Measurements from ENCODE around the gene EID3. TPM values are rescaled to one million over a fixed set of nuclear protein-coding genes. Genes with fewer than 3 reads are reported as not detected.

Gene EID3
- total and polyA plus RNA-seq, 4 donors, result 0.17 to 6.4 (median 1.2) TPM

DNA sequence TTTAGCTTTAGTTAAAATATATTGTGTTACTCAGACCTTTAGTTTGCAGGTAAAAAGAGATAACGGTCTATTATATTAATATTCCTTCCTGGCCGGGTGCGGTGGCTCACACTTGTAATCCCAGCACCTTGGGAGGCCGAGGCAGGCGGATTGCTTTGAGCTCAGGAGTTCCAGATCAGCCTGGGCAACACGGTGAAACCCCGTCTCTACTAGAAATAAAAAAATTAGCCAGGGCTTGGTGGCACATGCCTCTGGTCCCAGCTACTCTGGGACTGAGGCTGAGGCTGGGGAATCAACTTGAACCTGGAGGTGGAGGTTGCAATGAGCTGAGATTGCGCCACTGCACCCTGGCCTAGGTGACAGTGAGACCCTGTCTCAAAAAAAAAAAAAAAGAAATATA lies 13.2 kb upstream of the EID3 start:
- no peak overlapping the region for H3K9ac ChIP-seq (ENCODE audit: low read depth in 1 of 2, low read length in 2 of 2)
- no peaks in the 10 kb centered on the region for H3K27me3 ChIP-seq (ENCODE audit: control insufficient read depth in 4 of 4, insufficient read depth in 4 of 4, low read length in 3 of 4)
- TF ChIP-seq HNF4A (conservative IDR thresholded peaks at IDR 0.05) (no peak), FOXA2 (IDR thresholded peaks at IDR 0.05) (no peak), GABPA (IDR thresholded peaks at IDR 0.05 in 1 of 2, conservative IDR thresholded peaks at IDR 0.05 in 1 of 2) (no peak), RXRA (IDR thresholded peaks at IDR 0.05) (no peak), SP1 (IDR thresholded peaks at IDR 0.05) (no peak), JUND (IDR thresholded peaks at IDR 0.05) (no peak), TAF1 (conservative IDR thresholded peaks at IDR 0.05) (no peak), HNF4G (IDR thresholded peaks at IDR 0.05) (no peak), EGR1 (IDR thresholded peaks at IDR 0.05; ENCODE audit: low read depth in 2 of 2) (no peak), FOXA1 (IDR thresholded peaks at IDR 0.05) (no peak), NR2F2 (IDR thresholded peaks at IDR 0.05) (no peak)
- TF ChIP-seq, protein P1, sequence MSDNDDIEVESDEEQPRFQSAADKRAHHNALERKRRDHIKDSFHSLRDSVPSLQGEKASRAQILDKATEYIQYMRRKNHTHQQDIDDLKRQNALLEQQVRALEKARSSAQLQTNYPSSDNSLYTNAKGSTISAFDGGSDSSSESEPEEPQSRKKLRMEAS (IDR thresholded peaks at IDR 0.05), result no peak
- TF ChIP-seq, protein P2, sequence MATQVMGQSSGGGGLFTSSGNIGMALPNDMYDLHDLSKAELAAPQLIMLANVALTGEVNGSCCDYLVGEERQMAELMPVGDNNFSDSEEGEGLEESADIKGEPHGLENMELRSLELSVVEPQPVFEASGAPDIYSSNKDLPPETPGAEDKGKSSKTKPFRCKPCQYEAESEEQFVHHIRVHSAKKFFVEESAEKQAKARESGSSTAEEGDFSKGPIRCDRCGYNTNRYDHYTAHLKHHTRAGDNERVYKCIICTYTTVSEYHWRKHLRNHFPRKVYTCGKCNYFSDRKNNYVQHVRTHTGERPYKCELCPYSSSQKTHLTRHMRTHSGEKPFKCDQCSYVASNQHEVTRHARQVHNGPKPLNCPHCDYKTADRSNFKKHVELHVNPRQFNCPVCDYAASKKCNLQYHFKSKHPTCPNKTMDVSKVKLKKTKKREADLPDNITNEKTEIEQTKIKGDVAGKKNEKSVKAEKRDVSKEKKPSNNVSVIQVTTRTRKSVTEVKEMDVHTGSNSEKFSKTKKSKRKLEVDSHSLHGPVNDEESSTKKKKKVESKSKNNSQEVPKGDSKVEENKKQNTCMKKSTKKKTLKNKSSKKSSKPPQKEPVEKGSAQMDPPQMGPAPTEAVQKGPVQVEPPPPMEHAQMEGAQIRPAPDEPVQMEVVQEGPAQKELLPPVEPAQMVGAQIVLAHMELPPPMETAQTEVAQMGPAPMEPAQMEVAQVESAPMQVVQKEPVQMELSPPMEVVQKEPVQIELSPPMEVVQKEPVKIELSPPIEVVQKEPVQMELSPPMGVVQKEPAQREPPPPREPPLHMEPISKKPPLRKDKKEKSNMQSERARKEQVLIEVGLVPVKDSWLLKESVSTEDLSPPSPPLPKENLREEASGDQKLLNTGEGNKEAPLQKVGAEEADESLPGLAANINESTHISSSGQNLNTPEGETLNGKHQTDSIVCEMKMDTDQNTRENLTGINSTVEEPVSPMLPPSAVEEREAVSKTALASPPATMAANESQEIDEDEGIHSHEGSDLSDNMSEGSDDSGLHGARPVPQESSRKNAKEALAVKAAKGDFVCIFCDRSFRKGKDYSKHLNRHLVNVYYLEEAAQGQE (IDR thresholded peaks at IDR 0.05), result no peak
- TF ChIP-seq, protein P3, sequence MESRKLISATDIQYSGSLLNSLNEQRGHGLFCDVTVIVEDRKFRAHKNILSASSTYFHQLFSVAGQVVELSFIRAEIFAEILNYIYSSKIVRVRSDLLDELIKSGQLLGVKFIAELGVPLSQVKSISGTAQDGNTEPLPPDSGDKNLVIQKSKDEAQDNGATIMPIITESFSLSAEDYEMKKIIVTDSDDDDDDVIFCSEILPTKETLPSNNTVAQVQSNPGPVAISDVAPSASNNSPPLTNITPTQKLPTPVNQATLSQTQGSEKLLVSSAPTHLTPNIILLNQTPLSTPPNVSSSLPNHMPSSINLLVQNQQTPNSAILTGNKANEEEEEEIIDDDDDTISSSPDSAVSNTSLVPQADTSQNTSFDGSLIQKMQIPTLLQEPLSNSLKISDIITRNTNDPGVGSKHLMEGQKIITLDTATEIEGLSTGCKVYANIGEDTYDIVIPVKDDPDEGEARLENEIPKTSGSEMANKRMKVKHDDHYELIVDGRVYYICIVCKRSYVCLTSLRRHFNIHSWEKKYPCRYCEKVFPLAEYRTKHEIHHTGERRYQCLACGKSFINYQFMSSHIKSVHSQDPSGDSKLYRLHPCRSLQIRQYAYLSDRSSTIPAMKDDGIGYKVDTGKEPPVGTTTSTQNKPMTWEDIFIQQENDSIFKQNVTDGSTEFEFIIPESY (IDR thresholded peaks at IDR 0.05), result no peak
- H3K4me3 ChIP-seq (ENCODE audit: low read depth in 1 of 3, low read length in 3 of 3), result no peak overlapping the region
- peaks cover 3 to 32% (median 11%) of the 10 kb centered on the region in 4 donors for H3K4me1 ChIP-seq (ENCODE audit: control insufficient read depth in 4 of 4, insufficient read depth in 4 of 4, low read length in 3 of 4)
- no peaks in the 10 kb centered on the region for H3K9me3 ChIP-seq (ENCODE audit: control insufficient read depth in 4 of 4, low read length in 3 of 4)
- no peak overlapping the region for H3K27ac ChIP-seq (ENCODE audit: low read depth in 1 of 2, low read length in 2 of 2)
- H3K36me3 ChIP-seq (ENCODE audit: control insufficient read depth in 4 of 4, insufficient read depth in 3 of 4, low read depth in 1 of 4, low read length in 3 of 4), result peaks cover 8 to 20% (median 11%) of the 10 kb centered on the region in 4 donors
- DNase-seq (ENCODE audit: low spot score), result no peak
- WGBS, result 96% methylated on average over 8 of the region's 8 CpGs

DNA sequence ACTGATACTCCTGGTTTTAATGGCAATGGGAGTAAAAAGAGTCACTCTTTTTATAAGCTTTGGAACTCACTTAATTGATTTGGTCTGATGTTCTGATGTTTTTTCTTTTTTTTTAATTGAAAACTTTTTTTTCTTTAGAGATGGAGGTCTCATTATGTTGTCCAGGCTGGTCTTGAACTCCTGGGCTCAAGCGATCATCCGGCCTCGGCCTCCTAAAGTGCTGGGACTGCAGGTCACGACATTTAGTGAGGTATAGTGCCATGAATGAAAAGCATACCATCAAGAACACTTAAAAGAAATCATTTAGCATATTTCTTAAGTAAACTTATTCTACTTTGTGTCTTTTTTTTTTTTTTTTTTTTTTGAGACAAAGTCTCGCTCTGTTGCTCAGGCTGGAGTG lies 12.7 kb upstream of the EID3 start:
- no peak overlapping the region for H3K9ac ChIP-seq (ENCODE audit: low read depth in 1 of 2, low read length in 2 of 2)
- 94% methylated on average over 5 of the region's 5 CpGs for WGBS
- no peak for DNase-seq (ENCODE audit: low spot score)

More for the DNA sequence above, 12.7 kb upstream of the EID3 start:
- no peaks in the 10 kb centered on the region for H3K9me3 ChIP-seq (ENCODE audit: control insufficient read depth in 4 of 4, low read length in 3 of 4)
- TF ChIP-seq RAD21 (IDR thresholded peaks at IDR 0.05) (no peak), RXRA (IDR thresholded peaks at IDR 0.05) (no peak), TAF1 (conservative IDR thresholded peaks at IDR 0.05) (no peak), NR2F2 (IDR thresholded peaks at IDR 0.05) (no peak), FOXA2 (IDR thresholded peaks at IDR 0.05) (no peak), EGR1 (IDR thresholded peaks at IDR 0.05; ENCODE audit: low read depth in 2 of 2) (no peak), GABPA (IDR thresholded peaks at IDR 0.05 in 1 of 2, conservative IDR thresholded peaks at IDR 0.05 in 1 of 2) (no peak), YY1 (IDR thresholded peaks at IDR 0.05) (no peak), FOXA1 (IDR thresholded peaks at IDR 0.05) (no peak), HNF4G (IDR thresholded peaks at IDR 0.05) (no peak), JUND (IDR thresholded peaks at IDR 0.05) (no peak)
- TF ChIP-seq, protein P3 (IDR thresholded peaks at IDR 0.05), result no peak
- TF ChIP-seq, protein P4, sequence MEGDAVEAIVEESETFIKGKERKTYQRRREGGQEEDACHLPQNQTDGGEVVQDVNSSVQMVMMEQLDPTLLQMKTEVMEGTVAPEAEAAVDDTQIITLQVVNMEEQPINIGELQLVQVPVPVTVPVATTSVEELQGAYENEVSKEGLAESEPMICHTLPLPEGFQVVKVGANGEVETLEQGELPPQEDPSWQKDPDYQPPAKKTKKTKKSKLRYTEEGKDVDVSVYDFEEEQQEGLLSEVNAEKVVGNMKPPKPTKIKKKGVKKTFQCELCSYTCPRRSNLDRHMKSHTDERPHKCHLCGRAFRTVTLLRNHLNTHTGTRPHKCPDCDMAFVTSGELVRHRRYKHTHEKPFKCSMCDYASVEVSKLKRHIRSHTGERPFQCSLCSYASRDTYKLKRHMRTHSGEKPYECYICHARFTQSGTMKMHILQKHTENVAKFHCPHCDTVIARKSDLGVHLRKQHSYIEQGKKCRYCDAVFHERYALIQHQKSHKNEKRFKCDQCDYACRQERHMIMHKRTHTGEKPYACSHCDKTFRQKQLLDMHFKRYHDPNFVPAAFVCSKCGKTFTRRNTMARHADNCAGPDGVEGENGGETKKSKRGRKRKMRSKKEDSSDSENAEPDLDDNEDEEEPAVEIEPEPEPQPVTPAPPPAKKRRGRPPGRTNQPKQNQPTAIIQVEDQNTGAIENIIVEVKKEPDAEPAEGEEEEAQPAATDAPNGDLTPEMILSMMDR (IDR thresholded peaks at IDR 0.05; ENCODE audit: low read depth, low read length, missing input control), result no peak
- no peaks in the 10 kb centered on the region for H3K27me3 ChIP-seq (ENCODE audit: control insufficient read depth in 4 of 4, insufficient read depth in 4 of 4, low read length in 3 of 4)
- H3K27ac ChIP-seq (ENCODE audit: low read depth in 1 of 2, low read length in 2 of 2), result no peak overlapping the region
- peaks cover 3 to 34% (median 11%) of the 10 kb centered on the region in 4 donors for H3K4me1 ChIP-seq (ENCODE audit: control insufficient read depth in 4 of 4, insufficient read depth in 4 of 4, low read length in 3 of 4)
- H3K36me3 ChIP-seq (ENCODE audit: control insufficient read depth in 4 of 4, insufficient read depth in 3 of 4, low read depth in 1 of 4, low read length in 3 of 4), result peaks cover 8 to 24% (median 11%) of the 10 kb centered on the region in 4 donors
- no peak overlapping the region for H3K4me3 ChIP-seq (ENCODE audit: low read depth in 1 of 3, low read length in 3 of 3)

Data from liver (tissue), 9 donors.